ENCODE measurements around the gene MCTP1. TPM values are rescaled to one million over a fixed set of nuclear protein-coding genes. Genes with fewer than 3 reads are reported as not detected.

Gene MCTP1
- total RNA-seq, 1 experiment from 2014 or later = 2.5 TPM

DNA sequence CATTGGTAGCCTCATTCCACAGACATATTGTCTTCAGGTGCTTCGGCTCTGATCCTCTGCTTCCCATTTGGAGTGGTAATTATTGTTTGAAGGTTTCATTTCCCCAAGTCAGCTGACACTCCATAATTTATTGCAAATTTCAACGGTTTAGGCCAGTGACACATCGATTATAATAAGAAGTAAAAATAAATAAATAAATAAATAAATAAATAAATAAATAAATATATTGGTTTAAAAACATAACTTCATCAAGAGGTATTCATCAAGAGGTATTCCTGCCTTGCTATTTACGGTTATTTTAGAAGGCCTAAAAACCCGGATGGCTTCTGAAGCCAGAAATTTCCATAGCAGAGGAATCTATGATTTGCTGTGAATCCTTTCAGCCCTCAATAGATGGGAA is 393.3 kb downstream of the MCTP1 start:
- no peak overlapping the region for H4K91ac ChIP-seq (ENCODE audit: insufficient read length, low read depth, low read length)
- H2BK5ac ChIP-seq (ENCODE audit: insufficient read length, low read length) = no peak overlapping the region
- Mint-ChIP-seq H3K4me3 (no peak overlapping the region), H3K9me3 (no peaks in the 10 kb centered on the region), H3K36me3 (ENCODE audit: insufficient read depth in 1 of 3, low read depth in 3 of 3) (no peaks in the 10 kb centered on the region), H3K27ac (no peak overlapping the region), H3K27me3 (ENCODE audit: low read depth) (no peaks in the 10 kb centered on the region; the same call in 1 of the 2 replicates), H3K4me1 (peaks cover 3 to 11% of the 10 kb centered on the region in 2 experiments; a peak in 3 of 4 replicates)
- H2BK15ac ChIP-seq (ENCODE audit: low read depth, low read length) = no peak overlapping the region
- H3T11ph ChIP-seq (ENCODE audit: low read length) = no peak overlapping the region
- no peak overlapping the region for H3K56ac ChIP-seq (ENCODE audit: insufficient read length, low read depth, low read length)
- H4K5ac ChIP-seq (ENCODE audit: insufficient read length, low read depth, low read length) = no peak overlapping the region
- no peak overlapping the region for H2AFZ ChIP-seq (ENCODE audit: low read length)
- no peak overlapping the region for H4K8ac ChIP-seq (replicated peaks; ENCODE audit: insufficient read length, low read depth, low read length)
- no CpG with 5 or more reads among the region's 5 CpGs for WGBS (ENCODE audit: extremely low coverage, insufficient read length, low lambda C conversion rate)
- H2BK120ac ChIP-seq (ENCODE audit: low read depth, low read length, poor library complexity, severe bottlenecking) = no peak overlapping the region
- TF ChIP-seq, protein P1, sequence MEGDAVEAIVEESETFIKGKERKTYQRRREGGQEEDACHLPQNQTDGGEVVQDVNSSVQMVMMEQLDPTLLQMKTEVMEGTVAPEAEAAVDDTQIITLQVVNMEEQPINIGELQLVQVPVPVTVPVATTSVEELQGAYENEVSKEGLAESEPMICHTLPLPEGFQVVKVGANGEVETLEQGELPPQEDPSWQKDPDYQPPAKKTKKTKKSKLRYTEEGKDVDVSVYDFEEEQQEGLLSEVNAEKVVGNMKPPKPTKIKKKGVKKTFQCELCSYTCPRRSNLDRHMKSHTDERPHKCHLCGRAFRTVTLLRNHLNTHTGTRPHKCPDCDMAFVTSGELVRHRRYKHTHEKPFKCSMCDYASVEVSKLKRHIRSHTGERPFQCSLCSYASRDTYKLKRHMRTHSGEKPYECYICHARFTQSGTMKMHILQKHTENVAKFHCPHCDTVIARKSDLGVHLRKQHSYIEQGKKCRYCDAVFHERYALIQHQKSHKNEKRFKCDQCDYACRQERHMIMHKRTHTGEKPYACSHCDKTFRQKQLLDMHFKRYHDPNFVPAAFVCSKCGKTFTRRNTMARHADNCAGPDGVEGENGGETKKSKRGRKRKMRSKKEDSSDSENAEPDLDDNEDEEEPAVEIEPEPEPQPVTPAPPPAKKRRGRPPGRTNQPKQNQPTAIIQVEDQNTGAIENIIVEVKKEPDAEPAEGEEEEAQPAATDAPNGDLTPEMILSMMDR (conservative IDR thresholded peaks at IDR 0.05) = no peak
- H3K4me2 ChIP-seq (ENCODE audit: insufficient read depth, insufficient read length, low read length) = no peak overlapping the region
- no peaks in the 10 kb centered on the region; the same call in 1 of the 2 replicates for H3K79me2 ChIP-seq (ENCODE audit: insufficient read depth, low read length)
- DNase-seq = no peak
- H3K27ac ChIP-seq (ENCODE audit: insufficient read length, low read depth, low read length) = no peak overlapping the region
- H3K4ac ChIP-seq (ENCODE audit: low read depth, low read length) = no peak overlapping the region
- H3K9ac ChIP-seq (ENCODE audit: extremely low read depth, insufficient read length, low read length) = no peak overlapping the region
- H2BK20ac ChIP-seq (ENCODE audit: low read depth, low read length, poor library complexity, severe bottlenecking) = no peak overlapping the region
- no peaks in the 10 kb centered on the region for H4K20me1 ChIP-seq (ENCODE audit: control insufficient read depth, insufficient read depth, insufficient read length)
- no peak overlapping the region for H2AK5ac ChIP-seq (ENCODE audit: insufficient read length, low read length)
- H3K27me3 ChIP-seq (ENCODE audit: insufficient read depth, low read length) = no peaks in the 10 kb centered on the region
- no peak overlapping the region for H3K23ac ChIP-seq (ENCODE audit: insufficient read length, low read depth, low read length)
- no peaks in the 10 kb centered on the region for H3K79me1 ChIP-seq (ENCODE audit: insufficient read depth, low read depth, low read length, poor library complexity, severe bottlenecking)
- no peak overlapping the region for H3K14ac ChIP-seq (ENCODE audit: insufficient read depth, low read length)
- H3K18ac ChIP-seq (ENCODE audit: insufficient read length, low read depth, low read length) = no peak overlapping the region
- no peaks in the 10 kb centered on the region for H3K4me1 ChIP-seq (ENCODE audit: insufficient read depth, low read length)
- no peaks in the 10 kb centered on the region for H3K9me3 ChIP-seq (ENCODE audit: control insufficient read depth, low read depth, low read length)
- no peak overlapping the region for H2BK12ac ChIP-seq (ENCODE audit: insufficient read length, low read depth, low read length)
- no peaks in the 10 kb centered on the region for H3K23me2 ChIP-seq (ENCODE audit: insufficient read length, low read depth, low read length, poor library complexity, severe bottlenecking)

Data from H9 (cell line).